Body of pancreas (tissue), 4 donors: Measurements from ENCODE around the gene DLX4. TPM values are rescaled to one million over a fixed set of nuclear protein-coding genes. Genes with fewer than 3 reads are reported as not detected.

Source experiments
- ATAC-seq: fragments of 150-250 bp; one replicate; pipeline ENCODE4 v1.9.1; 2016
- DNase-seq, 4 donors: peaks; one replicate each; pipeline ENCODE4 v3.0.0-alpha.2; 2019
- H3K27ac ChIP-seq, 4 donors: fragments of 200-600 bp; sonication (generic); 1 replicate in 3 of 4; 2 replicates in 1 of 4; pipeline versions ENCODE4 v1.5.1 to v1.6.1; 2016 to 2019; ENCODE audit warnings: mild to moderate bottlenecking in 1 of 4, mixed read lengths in 1 of 4, moderate library complexity in 1 of 4
- H3K27me3 ChIP-seq, 2 donors: fragments of 200-600 bp; sonication (generic); one replicate each; pipeline ENCODE4 v1.6.0; 2016; ENCODE audit warnings: mild to moderate bottlenecking in 1 of 2
- H3K36me3 ChIP-seq, 2 donors: fragments of 200-600 bp; sonication (generic); replicated peaks in 1 of 2; 2 replicates each; pipeline ENCODE4 v1.5.1; 2016; ENCODE audit warnings: low read depth in 2 of 2; ENCODE audit not compliant: insufficient read depth in 1 of 2
- H3K4me1 ChIP-seq: fragments of 200-600 bp; sonication (generic); one replicate; pipeline ENCODE4 v1.6.0; 2016
- H3K4me3 ChIP-seq, 2 donors: fragments of 200-600 bp; sonication (generic); 1 replicate in 1 of 2; 2 replicates in 1 of 2; pipeline ENCODE4 v1.5.1; 2016 to 2019
- H3K9me3 ChIP-seq, 3 donors: fragments of 200-600 bp; sonication (generic); 1 replicate in 2 of 3; 2 replicates in 1 of 3; pipeline ENCODE4 v1.5.1; 2016
- POLR2A ChIP-seq, 3 donors: fragments of 450-650 bp; IDR thresholded peaks; one replicate each; pipeline ENCODE4 v1.6.1; 2016; ENCODE audit warnings: antibody characterized with exemption in 3 of 3, mild to moderate bottlenecking in 2 of 3
- WGBS, 2 donors: methylation state at CpG; one replicate each; pipeline ENCODE4 v1.1.5; 2017; 5-methylcytosine and 5-hydroxymethylcytosine counted together
- intact Hi-C: fragments of 100-400 bp; cut with DNase I; formaldehyde crosslinking; loops from one replicate; pipeline ENCODE4 v1.15.1; 2023
- total RNA-seq, 2 donors: library from RNA; depleted of rRNA; stranded (reverse); fragments of >200 nt; gene quantifications; one replicate each; pipeline ENCODE4 v1.1.0, GENCODE V29; 2016
- TF ChIP-seq, protein P1 (sequence below), 7 experiments: fragments of 450-650 bp in 4 of 7; fragments of 200-600 bp in 3 of 7; sonication (generic) in 3 of 7; IDR thresholded peaks; one replicate each; pipeline ENCODE4 v1.5.1; 2016 to 2019; ENCODE audit warnings: antibody characterized with exemption in 7 of 7

The DLX4 gene
- total RNA-seq, 2 donors from 2014 or later: not detected

DNA sequence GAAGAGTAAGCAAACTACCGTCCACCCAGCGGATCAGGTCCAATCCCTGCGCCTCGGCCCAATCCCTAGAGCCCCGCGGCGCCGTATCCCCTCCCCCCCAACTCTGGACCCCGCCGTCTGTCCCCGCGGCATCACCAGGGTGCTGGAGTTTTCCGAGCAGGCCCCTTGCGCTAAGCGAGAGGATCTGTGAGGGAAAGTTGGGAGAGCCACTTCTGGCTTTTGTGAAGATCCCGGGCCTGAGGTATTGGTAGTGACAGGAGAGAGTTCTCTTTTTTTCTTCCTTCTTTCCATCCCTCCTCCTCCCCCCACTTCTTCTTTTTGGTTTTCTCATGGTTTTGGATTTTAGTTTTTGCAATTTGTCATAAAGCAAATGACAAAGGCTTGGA is 3.5 kb upstream of the DLX4 start:
- H3K27me3 ChIP-seq: peaks cover 0 to 38% of the 10 kb centered on the region in 2 donors
- 5 to 7% methylated on average over 12 to 16 of the region's 16 CpGs for WGBS, 2 donors
- intact Hi-C loops: no loop called here

DNA sequence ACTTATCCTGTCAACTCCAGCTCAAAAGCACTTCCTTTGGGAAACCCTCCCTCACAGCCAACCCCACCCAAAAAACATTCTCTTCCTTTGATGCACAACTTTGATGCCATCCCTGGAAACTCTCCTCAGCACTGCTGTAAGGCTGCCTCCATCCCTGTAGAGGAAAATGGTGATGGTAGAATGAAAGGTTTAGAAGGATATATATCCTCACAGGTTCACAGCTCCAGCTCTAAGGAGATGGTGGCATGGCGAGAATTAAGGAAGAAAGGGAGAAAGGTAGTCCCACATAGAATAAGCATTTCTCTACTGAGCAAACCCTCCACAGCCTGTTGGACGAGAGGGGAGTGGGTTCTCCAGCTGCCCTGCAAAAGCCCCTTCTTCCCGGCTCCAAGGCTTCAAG is 2.2 kb upstream of the DLX4 start:
- intact Hi-C loops: no loop called here
- WGBS, 2 donors: 22 to 32% methylated on average over 3 of the region's 3 CpGs
- Histone ChIP-seq H3K36me3 (no peaks in the 10 kb centered on the region), H3K4me1 (peaks cover 33% of the 10 kb centered on the region), H3K27me3 (peaks cover 0 to 46% of the 10 kb centered on the region in 2 donors), H3K27ac (no peak overlapping the region), H3K4me3 (no peak overlapping the region), H3K9me3 (no peaks in the 10 kb centered on the region)
- no peak for TF ChIP-seq POLR2A (IDR thresholded peaks at IDR 0.05)
- TF ChIP-seq, protein P1, sequence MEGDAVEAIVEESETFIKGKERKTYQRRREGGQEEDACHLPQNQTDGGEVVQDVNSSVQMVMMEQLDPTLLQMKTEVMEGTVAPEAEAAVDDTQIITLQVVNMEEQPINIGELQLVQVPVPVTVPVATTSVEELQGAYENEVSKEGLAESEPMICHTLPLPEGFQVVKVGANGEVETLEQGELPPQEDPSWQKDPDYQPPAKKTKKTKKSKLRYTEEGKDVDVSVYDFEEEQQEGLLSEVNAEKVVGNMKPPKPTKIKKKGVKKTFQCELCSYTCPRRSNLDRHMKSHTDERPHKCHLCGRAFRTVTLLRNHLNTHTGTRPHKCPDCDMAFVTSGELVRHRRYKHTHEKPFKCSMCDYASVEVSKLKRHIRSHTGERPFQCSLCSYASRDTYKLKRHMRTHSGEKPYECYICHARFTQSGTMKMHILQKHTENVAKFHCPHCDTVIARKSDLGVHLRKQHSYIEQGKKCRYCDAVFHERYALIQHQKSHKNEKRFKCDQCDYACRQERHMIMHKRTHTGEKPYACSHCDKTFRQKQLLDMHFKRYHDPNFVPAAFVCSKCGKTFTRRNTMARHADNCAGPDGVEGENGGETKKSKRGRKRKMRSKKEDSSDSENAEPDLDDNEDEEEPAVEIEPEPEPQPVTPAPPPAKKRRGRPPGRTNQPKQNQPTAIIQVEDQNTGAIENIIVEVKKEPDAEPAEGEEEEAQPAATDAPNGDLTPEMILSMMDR (IDR thresholded peaks at IDR 0.05): no peak
- DNase-seq (no peak), ATAC-seq (no peak)

More for the DNA sequence above, 3.5 kb upstream of the DLX4 start:
- DNase-seq: no peak
- TF ChIP-seq, protein P1 (IDR thresholded peaks at IDR 0.05): no peak
- no peak for TF ChIP-seq POLR2A (IDR thresholded peaks at IDR 0.05)
- Histone ChIP-seq H3K4me3 (no peak overlapping the region), H3K4me1 (peaks cover 28% of the 10 kb centered on the region), H3K36me3 (no peaks in the 10 kb centered on the region), H3K27ac (no peak overlapping the region), H3K9me3 (no peaks in the 10 kb centered on the region)
- ATAC-seq: no peak

DNA sequence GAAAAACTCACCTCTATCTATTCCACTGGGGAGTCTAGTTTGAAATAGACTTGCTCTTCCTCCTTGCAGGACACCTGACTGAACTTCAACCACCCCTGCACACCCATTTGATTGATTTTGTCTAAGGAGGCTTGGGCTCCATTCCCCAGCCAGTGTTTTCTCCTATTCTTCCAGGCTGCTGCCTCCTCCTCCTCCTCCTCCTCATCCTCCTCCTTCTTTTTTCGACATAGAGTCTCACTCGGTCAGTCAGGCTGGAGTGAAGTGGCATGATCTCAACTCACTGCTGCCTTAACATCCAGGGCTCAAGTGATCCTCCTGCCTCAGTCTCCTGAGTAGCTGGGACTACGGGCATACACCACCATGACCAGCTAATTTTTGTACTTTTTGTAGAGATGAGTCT is 1.8 kb upstream of the DLX4 start:
- H3K36me3 ChIP-seq: no peaks in the 10 kb centered on the region
- H3K27me3 ChIP-seq: peaks cover 0 to 50% of the 10 kb centered on the region in 2 donors
- DNase-seq (no peak), ATAC-seq (no peak)
- TF ChIP-seq, protein P1 (IDR thresholded peaks at IDR 0.05): no peak
- no peak for TF ChIP-seq POLR2A (IDR thresholded peaks at IDR 0.05)
- no peak overlapping the region for H3K27ac ChIP-seq
- intact Hi-C loops: no loop called here
- no peaks in the 10 kb centered on the region for H3K9me3 ChIP-seq
- no peak overlapping the region for H3K4me3 ChIP-seq
- H3K4me1 ChIP-seq: peaks cover 38% of the 10 kb centered on the region
- WGBS, 2 donors: 29 to 48% methylated on average over 3 of the region's 3 CpGs

DNA sequence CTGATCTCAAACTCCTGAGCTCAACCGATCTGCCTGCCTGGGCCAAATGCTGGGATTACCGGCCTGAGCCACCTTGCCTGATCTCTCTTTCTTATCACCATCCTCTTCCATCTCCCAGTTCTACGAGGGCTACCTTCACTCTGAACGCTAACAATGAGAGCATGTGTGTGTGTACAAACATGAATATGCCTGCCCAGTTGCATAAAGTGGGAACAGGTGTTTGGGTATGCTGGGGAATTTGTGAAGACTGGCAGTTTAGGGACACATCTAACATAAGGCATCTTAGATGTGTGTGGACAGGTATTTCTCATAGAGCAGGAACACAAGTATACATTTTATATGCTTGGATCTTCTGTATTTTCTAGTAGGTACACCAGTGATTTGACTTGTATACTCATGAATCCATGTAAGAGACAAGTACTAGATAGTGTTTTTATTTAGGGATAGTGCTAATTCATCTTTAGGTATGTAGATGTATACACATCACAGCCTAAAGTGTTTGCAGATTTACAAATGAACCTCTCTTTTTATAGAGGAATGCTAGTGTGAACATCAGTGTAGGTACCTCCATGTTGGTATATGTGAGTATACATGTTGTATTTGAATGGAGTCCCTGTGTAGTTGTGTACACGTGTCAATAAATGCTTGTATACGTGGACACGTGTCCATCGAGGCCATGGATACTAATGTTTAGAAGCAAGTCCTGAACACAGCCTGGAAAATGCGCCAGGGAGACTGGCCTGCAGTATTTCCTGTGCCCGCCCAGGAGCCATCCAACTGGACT is 1.2 kb upstream of the DLX4 start:
- ATAC-seq (no peak), DNase-seq (no peak)
- Histone ChIP-seq H3K27ac (no peak overlapping the region), H3K9me3 (no peaks in the 10 kb centered on the region), H3K36me3 (no peaks in the 10 kb centered on the region), H3K27me3 (peaks cover 0 to 50% of the 10 kb centered on the region in 2 donors), H3K4me3 (no peak overlapping the region), H3K4me1 (peaks cover 43% of the 10 kb centered on the region)
- TF ChIP-seq, protein P1 (IDR thresholded peaks at IDR 0.05): no peak
- TF ChIP-seq POLR2A (IDR thresholded peaks at IDR 0.05): no peak
- 25 to 43% methylated on average over 10 of the region's 10 CpGs for WGBS, 2 donors
- intact Hi-C loops: no loop called here
